Peyer's patch (tissue), 4 donors: Measurements from ENCODE around the gene PYCARD.

Source experiments
- POLR2A ChIP-seq, 2 donors: fragments of 450-650 bp; IDR thresholded peaks; one replicate each; pipeline ENCODE4 v1.5.1; 2017; ENCODE audit warnings: antibody characterized with exemption in 2 of 2, mild to moderate bottlenecking in 2 of 2, moderate library complexity in 2 of 2
- TF ChIP-seq, protein P1 (sequence below), 6 experiments: fragments of 450-650 bp in 4 of 6; fragments of 200-600 bp in 2 of 6; sonication (generic) in 1 of 6; IDR thresholded peaks; one replicate each; pipeline ENCODE4 v1.5.1; 2017 to 2019; ENCODE audit warnings: antibody characterized with exemption in 6 of 6, mild to moderate bottlenecking in 3 of 6, moderate library complexity in 1 of 6

DNA sequence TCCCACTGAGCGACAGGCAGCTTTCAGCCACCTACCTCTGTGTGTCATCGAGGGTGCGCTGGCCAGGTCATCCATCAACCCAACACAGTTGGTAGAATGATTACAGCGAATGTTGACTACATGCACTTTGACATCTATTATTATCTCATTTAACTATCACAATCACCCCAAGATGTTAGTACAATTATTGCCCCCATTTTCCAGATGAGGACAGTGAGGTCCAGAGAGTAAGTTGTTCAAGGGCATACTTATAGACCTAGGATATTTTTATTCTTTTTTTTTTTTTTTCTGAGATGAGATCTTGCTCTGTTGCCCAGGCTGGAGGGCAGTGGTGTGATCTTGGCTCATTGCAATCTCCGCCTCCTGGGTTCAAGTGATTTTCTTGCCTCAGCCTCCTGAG, 48.9 kb upstream of the PYCARD start:
- no peak for TF ChIP-seq POLR2A (IDR thresholded peaks at IDR 0.05)
- TF ChIP-seq, protein P1, sequence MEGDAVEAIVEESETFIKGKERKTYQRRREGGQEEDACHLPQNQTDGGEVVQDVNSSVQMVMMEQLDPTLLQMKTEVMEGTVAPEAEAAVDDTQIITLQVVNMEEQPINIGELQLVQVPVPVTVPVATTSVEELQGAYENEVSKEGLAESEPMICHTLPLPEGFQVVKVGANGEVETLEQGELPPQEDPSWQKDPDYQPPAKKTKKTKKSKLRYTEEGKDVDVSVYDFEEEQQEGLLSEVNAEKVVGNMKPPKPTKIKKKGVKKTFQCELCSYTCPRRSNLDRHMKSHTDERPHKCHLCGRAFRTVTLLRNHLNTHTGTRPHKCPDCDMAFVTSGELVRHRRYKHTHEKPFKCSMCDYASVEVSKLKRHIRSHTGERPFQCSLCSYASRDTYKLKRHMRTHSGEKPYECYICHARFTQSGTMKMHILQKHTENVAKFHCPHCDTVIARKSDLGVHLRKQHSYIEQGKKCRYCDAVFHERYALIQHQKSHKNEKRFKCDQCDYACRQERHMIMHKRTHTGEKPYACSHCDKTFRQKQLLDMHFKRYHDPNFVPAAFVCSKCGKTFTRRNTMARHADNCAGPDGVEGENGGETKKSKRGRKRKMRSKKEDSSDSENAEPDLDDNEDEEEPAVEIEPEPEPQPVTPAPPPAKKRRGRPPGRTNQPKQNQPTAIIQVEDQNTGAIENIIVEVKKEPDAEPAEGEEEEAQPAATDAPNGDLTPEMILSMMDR (IDR thresholded peaks at IDR 0.05) = no peak
